DND-41 (cell line): ENCODE measurements around the gene AKAP13.

Source experiments
- ATAC-seq: fragments of 200-7000 bp; cut with Tn5 transposase; 3 replicates; pipeline ENCODE4 v1.9.1; 2021; ENCODE audit warnings: low read depth; ENCODE audit not compliant: insufficient read depth
- DNase-seq: peaks from one replicate; pipeline ENCODE4 v3.0.0-alpha.2; 2020
- H2AFZ ChIP-seq: 2 replicates; pipeline ENCODE4 v1.6.0; 2012; ENCODE audit warnings: low read depth, low read length
- H3K27ac ChIP-seq: 2 replicates; pipeline ENCODE4 v1.5.1; 2012; ENCODE audit warnings: low read length, inconsistent platforms
- H3K27me3 ChIP-seq: fragments of 200-600 bp; sonication (generic); 2 replicates; pipeline ENCODE4 v1.6.0; 2012; ENCODE audit warnings: low read length, mild to moderate bottlenecking, inconsistent platforms; ENCODE audit not compliant: insufficient read depth, poor library complexity
- H3K36me3 ChIP-seq: 2 replicates; pipeline ENCODE4 v1.5.1; 2012; ENCODE audit warnings: low read length, inconsistent platforms; ENCODE audit not compliant: insufficient read depth
- H3K4me1 ChIP-seq: 2 replicates; pipeline ENCODE4 v1.5.1; 2012; ENCODE audit warnings: mild to moderate bottlenecking, low read length; ENCODE audit not compliant: insufficient read depth
- H3K4me2 ChIP-seq: 2 replicates; pipeline ENCODE4 v1.6.0; 2012; ENCODE audit warnings: mild to moderate bottlenecking, moderate library complexity, low read length, inconsistent platforms; ENCODE audit not compliant: insufficient read depth
- H3K4me3 ChIP-seq, 2 experiments: fragments of 200-600 bp in 1 of 2; shearing (Covaris generic) in 1 of 2; 2 replicates each; pipeline ENCODE4 v1.5.1; 2012 to 2016; ENCODE audit warnings: inconsistent platforms in 2 of 2, low read length in 2 of 2, mild to moderate bottlenecking in 2 of 2, low read depth in 1 of 2, moderate library complexity in 1 of 2
- H3K79me2 ChIP-seq: 2 replicates; pipeline ENCODE4 v1.6.0; 2012; ENCODE audit warnings: low read length, inconsistent platforms; ENCODE audit not compliant: insufficient read depth
- H3K9ac ChIP-seq: 2 replicates; pipeline ENCODE4 v1.6.0; 2012; ENCODE audit warnings: low read depth, mild to moderate bottlenecking, inconsistent platforms, low read length, moderate library complexity
- H3K9me3 ChIP-seq: 2 replicates; pipeline ENCODE4 v1.5.1; 2012; ENCODE audit warnings: low read length, moderate library complexity, mild to moderate bottlenecking, inconsistent platforms; ENCODE audit not compliant: insufficient read depth, severe bottlenecking
- H4K20me1 ChIP-seq: 2 replicates; pipeline ENCODE4 v1.6.0; 2012; ENCODE audit warnings: low read length; ENCODE audit not compliant: insufficient read depth
- CTCF ChIP-seq: IDR thresholded peaks from 2 replicates; pipeline ENCODE4 v1.5.1; 2012; ENCODE audit warnings: borderline replicate concordance, low read length, moderate library complexity, mild to moderate bottlenecking; ENCODE audit not compliant: poor library complexity, severe bottlenecking; ENCODE audit errors: extremely low read depth
- EZH2 ChIP-seq: IDR thresholded peaks from 3 replicates; pipeline ENCODE4 v1.6.1; 2012; ENCODE audit warnings: borderline replicate concordance, low read depth, mild to moderate bottlenecking, moderate library complexity, low read length, inconsistent platforms; ENCODE audit not compliant: severe bottlenecking

AKAP13 gene

GRCh38 chr15:85673326-85673725 is 292.9 kb downstream of the AKAP13 start:
- Histone ChIP-seq H3K9me3 (no peaks in the 10 kb centered on the region), H3K9ac (no peak overlapping the region), H4K20me1 (no peaks in the 10 kb centered on the region), H3K4me3 (no peak overlapping the region), H3K36me3 (peaks cover 12% of the 10 kb centered on the region; the same call in 1 of the 2 replicates), H3K4me1 (no peaks in the 10 kb centered on the region), H3K4me2 (no peak overlapping the region), H3K27ac (no peak overlapping the region), H3K27me3 (no peaks in the 10 kb centered on the region), H3K79me2 (no peaks in the 10 kb centered on the region), H2AFZ (no peak overlapping the region)
- TF ChIP-seq EZH2 = no peak
- TF ChIP-seq CTCF = no peak
- DNase-seq (no peak), ATAC-seq (no peak)

- Histone ChIP-seq H3K79me2 (no peaks in the 10 kb centered on the region), H3K4me2 (no peak overlapping the region), H3K4me1 (no peaks in the 10 kb centered on the region), H3K27ac (no peak overlapping the region), H3K9me3 (no peaks in the 10 kb centered on the region), H2AFZ (no peak overlapping the region), H3K27me3 (no peaks in the 10 kb centered on the region), H3K4me3 (no peak overlapping the region), H4K20me1 (no peaks in the 10 kb centered on the region), H3K9ac (no peak overlapping the region), H3K36me3 (peaks cover 6% of the 10 kb centered on the region; the same call in 1 of the 2 replicates)
- ATAC-seq (no peak), DNase-seq (no peak)
- TF ChIP-seq CTCF (no peak), EZH2 (no peak)
Observed at GRCh38 chr15:85676342-85677098, 296.1 kb downstream of the AKAP13 start.

DNA sequence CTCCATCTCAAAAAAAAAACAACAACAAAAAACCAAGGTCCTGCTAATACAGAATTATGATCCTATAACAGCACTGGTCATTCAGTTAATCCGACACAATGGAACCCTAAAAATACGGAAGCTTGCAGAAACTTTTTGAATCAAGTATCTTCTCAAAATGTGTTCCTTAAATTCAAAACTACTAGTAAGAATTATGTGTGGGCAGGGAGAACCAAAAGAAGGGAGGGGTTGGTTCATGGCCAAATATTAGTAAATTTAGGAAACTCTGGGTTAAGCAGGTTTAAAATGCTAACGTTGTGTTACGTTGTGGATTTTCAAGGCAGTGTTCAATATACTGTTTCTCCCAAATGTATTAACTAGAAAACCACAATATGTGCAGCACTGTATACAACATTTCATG is 298.8 kb downstream of the AKAP13 start:
- Histone ChIP-seq H3K9me3 (no peaks in the 10 kb centered on the region), H3K4me1 (no peaks in the 10 kb centered on the region), H3K36me3 (peaks cover 7% of the 10 kb centered on the region; the same call in 1 of the 2 replicates), H3K27me3 (no peaks in the 10 kb centered on the region), H3K4me2 (no peak overlapping the region), H3K9ac (no peak overlapping the region), H3K4me3 (no peak overlapping the region), H3K27ac (no peak overlapping the region), H3K79me2 (no peaks in the 10 kb centered on the region), H2AFZ (no peak overlapping the region), H4K20me1 (no peaks in the 10 kb centered on the region)
- DNase-seq = no peak
- ATAC-seq = no peak
- TF ChIP-seq EZH2 = no peak
- TF ChIP-seq CTCF = no peak
